ENCODE data around the gene PIN1.
"Not testable (repeated sequence)": the region's sequence is repeated elsewhere in the genome, so short reads cannot be mapped to it uniquely, and the experiment has no call there.

The PIN1 gene

DNA sequence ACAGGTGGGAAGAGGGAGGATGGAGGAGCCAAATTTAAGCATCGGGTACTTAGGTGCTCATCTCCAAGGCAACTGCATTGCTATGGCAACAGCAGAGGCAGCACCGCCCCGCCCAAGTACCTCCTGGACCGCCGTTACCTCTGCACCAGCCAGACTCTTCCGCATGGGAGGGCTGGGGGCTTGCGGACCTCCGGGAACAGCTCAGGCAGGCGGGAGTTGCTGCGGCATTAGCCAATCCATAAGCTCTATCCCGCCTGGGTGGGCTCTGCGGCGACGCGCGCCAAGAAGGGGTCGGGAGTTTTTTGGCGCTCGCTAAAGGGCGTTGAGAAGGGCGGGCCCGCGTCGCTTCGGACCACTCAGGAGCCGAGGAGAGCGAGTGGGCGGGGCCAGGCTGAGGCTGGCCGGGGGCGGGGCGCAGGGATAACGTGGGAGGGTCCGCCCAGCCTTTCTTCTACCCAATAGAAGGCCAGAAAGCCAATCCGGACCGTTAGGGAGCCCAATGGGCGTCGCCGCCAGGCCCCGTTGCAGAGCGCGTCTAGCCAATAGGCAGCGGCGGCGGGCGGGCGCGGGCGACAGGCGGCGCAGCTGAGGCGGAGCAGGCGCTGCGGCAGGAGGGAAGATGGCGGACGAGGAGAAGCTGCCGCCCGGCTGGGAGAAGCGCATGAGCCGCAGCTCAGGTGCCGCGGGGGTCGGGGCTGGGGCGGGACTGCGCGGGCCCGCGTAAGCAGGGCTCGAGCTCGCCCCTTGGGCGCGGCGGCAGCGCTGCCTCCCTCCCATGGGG, at the start of gene PIN1:
Gene PIN1 (plus strand): TSS at position 593 of the 781 bp plus-strand sequence. CDS start 27 bp downstream, at position 620.
- DNase-seq: peak; percentile 99

DNA sequence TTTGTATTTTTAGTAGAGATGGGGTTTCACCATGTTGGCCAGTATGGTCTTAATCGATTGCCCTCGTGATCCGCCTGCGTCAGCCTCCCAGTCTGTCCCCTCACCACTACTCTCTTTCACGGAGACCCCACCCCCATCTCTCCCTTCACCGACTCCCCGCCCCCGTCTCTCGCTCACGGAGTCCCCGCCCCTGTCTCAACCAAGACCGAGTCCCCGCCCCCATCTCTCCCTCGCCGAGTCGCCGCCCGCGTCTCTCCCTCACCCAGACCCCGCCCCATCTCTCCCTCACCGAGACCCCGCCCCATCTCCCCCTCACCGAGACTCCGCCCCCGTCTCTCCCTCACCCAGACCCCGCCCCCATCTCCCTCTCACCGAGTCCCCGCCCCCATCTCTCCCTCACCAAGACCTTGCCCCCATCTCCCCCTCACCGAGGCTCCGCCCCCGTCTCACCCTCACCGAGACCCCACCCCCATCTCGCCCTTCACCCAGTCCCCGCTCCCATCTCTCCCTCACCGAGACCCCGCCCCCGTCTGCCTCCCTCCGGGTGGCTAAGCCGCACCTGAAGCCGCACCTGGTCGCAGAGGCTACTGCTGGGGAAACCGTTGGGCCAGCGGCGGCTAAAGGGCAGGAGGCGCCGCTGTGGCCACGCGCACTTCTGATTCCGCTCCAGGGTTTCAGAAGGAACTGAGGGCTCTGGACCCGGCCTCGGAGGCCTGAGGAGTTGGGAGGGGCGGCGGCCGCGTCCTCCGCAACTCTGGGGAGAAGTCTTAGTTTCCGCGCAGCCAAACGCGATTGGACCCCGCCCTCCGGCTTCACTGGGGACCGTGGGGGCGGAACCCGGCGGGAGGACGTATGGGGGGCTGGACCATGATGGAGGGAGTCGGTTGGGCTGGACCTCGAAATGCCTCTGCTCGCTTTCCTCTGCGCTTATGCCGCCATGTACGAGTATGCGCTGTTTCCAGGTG, 49.5 kb upstream of the PIN1 start:
- DNase-seq: peak; percentile 96

DNA sequence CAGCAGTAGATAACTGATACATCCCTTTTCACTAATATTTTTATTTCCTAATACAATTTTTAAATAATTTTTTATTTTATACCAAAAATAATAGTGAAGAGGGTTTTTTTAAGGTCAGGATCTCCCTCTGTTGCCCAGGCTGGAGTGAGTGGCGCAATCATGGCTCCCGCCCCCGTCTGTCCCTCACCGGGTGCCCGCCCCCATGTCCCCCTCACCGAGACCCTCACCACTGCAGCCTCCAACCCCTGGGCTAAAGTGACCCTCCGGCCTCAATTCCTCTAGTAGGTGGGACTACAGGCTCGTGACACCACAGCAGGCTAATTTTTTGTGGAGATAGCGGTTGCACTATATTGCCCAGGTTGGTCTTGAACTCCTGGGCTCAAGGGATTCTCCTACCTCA, 48.8 kb upstream of the PIN1 start:
- DNase-seq: no peak

DNA sequence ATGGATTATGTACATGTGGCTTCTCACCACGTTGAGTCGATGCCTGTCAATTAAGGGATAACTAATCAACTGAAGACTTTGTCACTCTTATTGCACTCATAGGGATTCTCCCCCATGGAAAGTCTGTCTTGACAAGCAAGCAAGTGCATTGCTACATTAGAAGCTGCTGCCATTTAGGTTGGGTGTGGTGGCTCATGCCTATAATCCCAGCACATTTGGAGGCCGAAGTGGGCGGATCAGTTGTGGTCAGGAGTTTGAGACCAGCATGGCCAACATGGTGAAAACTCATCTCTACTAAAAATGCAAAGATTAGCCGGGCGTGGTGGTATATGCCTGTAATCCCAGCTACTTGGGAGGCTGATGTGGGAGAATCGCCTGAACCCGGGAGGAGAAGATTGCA, 48.3 kb upstream of the PIN1 start:
- no peak for DNase-seq

DNA sequence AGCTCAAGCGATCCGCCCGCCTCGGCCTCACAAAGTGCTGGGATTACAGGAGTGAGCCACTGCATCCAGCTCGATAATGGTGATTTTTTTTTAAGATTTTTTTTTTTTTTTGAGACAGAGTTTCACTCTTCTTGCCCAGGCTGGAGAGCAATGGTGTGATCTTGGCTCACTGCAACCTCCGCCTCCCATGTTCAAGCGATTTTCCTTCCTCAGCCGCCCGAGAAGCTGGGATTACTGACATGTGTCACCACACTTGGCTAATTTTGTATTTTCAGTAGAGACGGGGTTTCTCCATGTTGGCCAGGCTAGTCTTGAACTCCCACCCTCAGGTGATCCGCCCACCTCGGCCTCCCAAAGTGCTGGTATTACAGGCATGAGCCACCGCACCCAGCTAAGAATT, 46.5 kb upstream of the PIN1 start:
- DNase-seq: not testable (repeated sequence)

DNA sequence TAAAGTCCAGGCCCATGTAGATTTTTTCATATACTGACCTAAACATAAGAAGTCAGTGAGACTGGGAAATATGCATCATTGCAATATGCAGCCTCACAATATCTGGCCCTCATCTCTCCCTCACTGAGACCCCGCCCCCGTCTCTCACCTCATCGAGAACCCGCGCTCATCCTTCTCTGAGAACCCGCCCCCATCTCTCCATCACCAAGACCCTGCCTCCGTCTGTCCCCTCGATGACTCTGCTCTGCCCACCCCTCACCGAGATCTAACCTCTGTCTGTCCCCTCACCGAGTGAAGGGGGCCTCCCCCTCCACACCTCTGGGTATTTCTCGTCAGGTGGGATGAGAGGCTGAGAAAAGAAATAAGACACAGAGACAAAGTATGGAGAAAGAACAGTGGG, 46.1 kb upstream of the PIN1 start:
- no peak for DNase-seq

DNA sequence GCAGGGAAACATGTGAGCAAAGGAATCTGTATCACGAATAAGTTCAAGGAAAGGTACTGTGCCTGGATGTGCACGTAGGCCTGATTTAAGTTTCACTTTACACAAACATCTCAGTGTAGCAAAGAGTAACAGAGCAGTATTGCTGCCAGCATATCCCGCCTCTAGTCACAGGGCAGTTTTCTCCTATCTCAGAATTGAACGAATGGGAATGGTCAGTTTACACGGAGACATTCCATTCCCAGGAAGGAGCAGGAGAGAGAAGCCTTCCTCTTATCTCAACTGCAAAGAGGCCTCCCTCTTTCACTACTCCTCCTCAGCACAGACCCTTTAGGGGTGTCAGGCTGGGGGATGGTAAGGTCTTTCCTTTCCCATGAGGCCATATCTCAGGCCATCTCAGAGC, 45.5 kb upstream of the PIN1 start:
- not testable (repeated sequence) for DNase-seq

DNA sequence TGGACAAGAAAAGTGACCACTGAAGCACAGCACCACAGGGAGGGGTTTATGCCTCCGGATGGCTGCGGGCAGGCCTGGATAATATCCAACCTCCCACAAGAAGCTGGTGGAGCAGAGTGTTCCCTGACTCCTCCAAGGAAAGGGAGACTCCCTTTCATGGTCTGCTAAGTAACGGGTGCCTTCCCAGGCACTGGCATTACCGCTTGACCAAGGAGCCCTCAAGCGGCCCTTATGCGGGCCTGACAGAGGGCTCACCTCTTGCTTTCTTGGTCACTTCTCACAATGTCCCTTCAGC, 44.1 kb upstream of the PIN1 start:
- not testable (repeated sequence) for DNase-seq

DNA sequence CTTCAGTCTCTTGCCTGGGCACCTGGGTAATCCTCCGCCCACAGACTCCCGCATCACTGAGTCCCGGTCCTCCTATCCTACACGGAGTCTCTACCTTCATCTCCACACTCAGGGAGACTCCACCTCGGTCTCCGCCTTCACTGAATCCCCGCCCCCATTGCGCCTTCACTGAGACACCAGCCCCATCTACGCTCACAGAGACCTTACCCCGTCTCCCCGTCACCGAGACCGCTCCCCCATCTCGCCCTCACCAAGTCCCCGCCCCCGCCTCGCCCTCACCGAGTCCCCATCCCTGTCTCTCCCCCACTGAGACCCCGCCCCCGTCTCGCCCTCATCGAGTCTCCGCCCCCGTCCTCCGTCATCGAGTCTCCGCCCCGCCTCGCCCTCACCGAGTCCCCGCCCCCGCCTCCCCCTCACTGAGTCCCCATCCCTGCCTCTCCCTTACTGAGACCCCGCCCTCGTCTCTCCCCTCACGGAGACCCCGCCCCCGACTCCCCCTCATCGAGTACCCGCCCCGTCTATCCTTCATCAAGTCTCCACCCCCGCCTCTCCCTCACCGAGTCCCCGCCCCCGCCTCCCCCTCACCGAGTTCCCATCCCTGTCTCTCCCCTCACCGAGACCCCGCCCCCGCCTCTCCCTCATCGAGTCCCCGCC, 43.4 kb upstream of the PIN1 start:
- peak; percentile 89 for DNase-seq

DNA sequence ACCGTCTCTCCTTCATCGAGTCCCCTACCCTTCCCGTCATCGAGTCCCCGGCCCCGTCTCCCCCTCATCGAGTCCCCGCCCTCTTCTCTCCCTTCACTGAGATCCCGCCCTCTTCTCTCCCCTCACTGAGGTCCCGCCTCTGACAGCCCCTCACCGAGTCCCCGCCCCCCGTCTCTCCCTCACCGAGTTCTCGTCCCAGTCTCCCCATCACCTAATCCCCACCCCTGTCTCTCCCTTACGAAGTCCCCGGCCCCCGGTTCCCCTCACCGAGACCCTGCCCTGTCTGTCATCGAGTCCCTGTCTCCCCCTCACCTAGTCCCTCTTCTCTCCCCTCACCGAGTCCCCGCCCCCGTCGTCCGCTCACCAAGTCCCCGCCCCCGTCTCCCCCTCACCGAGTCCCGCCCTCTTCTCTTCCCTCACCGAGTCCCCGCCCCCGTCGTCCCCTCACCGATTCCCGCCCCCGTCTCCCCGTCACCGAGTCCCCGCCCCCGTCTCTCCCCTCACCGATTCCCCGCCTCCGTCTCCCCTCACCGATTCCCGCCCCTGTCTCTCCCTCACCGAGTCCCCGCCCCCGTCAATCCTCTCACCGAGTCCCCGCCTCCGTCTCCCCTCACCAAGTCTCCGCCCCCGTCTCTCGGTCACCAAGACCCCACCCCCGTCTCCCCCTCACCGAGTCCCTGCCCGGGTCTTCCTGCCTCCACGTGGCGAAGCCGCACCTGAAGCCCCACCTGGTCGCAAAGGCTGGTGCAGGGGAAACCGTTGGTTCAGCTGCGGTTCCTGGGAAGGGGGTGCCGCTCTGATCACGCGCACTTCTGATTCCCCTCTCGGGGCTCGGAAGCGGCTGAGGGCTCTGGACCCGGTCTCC, 42.7 kb upstream of the PIN1 start:
- DNase-seq: peak; percentile 88

DNA sequence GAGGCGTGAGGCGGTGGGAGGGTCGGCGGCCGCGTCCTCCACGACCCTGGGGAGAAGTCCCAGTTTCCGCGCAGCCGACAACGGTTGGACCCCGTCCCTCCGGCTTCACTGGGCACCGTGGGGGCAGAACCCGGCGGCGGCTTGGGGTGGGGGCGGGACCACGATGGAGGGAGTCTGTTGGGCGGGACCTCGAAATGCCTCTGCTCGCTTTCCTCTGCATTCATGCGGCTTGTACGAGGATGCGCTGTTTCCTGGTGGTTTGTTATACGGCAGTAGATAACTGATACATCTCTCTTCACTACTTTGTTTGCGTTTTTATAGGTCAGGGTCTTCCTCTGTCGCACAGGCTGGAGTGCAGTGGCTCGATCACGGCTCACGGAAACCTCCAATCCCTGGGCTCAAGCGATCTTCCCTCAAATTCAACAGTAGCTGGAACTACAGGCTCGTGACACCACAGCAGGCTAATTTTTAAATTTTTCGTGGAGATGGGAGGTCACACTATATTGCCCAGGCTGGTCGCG, 42.0 kb upstream of the PIN1 start:
- no peak for DNase-seq

DNA sequence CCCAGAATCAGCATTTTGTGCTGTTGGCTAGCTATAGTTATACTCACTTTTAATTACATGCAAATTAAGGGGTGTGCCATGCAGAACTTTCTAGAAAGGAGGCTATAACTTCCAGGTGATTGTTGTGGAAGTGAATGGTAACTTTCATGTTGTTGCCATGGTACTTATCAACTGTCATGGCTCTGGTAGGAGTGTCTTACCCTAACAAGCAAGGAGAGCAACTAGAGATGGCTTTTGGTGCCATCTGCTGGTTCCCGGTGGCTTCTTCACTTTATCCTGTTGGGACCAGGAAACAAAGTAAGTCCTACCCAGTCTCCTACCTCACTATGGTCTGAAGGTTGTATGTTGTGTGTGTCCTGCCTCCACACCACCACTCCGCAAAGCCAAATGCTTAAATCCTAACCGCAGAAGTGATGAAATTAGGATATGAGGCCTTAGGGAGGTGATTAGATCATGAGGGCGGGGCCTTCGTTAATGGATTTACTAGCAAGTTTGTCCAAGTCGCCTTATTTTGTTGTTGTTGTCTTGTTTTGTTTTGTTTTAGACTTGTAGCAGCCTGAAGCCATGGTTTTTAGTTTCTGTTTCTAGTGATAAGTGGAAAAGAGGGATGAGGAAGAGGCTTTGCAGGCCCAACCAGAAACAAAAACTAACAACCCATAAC, 38.9 kb upstream of the PIN1 start:
- peak; percentile 50 for DNase-seq

DNA sequence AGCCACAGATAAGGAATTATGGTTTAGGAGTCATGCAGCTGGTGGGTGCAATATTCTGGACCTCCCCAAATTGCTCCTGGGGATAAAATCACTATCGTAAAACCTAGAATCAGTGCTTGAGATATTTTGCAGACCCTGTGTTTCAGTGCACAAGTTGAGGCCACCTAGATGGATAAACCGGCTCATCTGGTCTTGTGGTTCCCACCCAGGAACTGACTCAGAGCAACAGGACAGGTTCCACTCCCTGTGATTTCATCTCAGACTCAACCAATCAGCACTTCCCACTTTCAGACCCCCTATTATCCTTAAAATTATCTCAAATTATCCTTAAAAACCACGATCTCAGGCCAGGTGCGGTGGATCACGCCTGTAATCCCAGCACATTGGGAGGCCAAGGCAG, 37.2 kb upstream of the PIN1 start:
- DNase-seq: no peak

DNA sequence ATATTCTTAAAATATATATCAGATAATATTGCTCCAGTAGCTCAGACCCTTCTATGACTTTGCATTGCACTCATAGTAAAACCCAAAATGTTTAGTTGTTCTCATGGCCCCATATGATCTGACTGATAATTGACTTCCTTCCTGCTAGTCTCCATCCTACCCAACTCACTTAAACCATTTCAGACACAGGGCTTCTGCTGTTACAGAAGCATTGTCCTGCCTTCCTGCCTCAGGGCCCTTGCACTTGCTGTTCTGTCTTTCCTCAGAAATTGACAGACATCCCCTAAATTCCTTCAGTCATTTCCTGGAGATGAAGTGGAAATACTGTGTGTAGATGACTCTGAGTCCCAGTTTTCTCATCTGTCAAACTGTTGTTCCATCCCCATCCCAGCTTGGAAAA, 36.0 kb upstream of the PIN1 start:
- no peak for DNase-seq

DNA sequence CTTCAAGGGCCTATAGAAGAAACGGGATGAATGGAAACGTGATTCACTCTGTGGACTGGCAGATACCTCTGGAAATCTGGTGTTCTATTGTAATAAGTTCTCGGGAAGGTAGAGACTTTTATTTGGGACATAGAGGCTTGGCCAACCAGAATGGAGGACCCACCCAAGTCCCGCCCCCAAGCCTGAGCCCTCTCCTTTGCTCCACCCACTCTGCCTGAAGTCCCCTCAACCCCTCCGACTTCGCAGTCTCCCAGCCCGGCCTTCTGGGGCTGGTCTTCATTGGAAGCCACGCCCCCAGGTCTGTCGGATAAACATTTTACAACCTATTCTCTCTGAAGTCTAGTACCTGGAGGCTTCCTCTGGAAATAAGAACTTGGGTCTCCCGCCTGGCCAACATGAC, 33.1 kb upstream of the PIN1 start:
- no peak for DNase-seq

DNA sequence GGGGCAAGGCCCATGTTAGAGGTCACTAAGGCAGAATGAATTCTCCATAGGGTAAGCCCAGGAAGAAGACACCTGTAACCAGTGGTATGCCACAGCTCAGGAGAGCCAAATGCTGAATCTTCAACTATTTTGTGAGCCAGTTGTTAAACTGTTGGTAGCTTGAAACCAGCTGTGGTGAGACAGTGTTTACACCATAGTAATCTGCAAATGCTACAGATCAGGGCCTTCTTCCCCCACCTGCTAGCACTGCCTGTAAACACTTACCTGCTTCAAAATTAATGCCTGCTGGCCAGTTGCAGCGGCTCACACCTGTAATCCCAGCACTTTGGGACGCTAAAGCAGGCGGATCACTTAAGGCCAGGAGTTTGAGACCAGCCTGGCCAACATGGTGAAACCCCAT, 28.3 kb upstream of the PIN1 start:
- no peak for DNase-seq

DNA sequence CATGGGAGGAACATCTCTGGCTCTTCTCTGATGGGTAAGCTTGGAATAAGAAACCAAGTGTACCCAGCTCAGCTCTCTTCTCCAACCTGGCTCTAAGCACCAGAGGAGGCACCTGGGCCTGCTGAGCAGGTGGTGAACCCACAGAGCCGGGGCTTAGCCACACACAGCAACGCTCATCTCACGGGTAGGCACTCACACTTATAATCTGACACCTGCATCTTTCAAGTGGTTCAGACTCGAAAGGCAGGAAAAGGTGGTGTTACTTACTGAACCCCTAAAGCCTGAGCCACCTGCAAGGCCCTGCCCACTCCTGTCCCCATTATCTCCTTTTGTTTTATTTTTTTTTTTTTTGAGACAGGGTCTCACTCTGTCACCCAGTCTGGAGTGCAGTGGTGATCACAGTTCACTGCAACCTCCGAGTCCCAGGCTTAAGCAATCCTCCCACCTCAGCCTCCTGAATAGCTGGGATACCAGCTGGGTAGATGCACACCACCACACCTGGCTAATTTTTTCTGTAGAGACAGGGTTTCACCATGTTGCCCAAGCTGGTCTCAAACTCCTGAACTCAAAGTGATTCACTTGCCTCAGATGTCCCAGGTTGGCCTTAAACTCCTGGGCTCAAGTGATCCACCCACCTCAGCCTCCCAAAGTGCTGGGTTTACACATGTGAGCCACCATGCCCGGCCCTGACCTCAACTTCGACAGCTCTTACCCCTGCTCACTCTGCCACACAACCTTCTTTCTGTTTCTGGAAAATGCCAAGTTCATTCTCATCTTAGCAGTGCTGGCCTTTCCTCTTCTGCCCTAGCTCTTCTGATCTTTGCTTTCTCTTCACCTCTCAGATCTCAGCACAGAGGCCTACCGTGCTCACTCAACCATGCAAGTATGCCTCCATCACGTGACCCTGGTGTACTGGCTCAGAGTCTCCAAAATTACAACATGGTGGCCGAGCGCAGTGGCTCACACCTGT, 26.0 kb upstream of the PIN1 start:
- DNase-seq: no peak

DNA sequence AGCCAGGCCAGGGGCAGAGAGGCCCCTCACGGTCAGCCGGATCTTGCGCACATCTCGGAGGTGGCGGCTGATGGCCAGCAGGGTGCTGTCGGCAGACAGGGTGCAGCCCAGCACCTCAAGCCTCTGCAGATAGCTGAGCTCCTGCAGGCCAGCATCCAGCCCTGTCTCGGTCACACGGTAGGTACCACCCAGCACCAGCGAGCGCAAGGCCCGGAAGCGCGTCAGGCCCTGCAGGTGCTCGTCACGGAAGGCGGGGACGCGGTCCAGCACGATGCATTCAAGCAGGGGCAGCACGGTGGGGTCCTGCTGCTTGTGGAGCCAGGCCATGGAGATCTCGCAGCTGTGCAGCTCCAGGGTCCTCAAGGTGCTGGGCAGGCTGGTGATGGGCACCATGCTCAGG, 24.0 kb upstream of the PIN1 start:
- no peak for DNase-seq

DNA sequence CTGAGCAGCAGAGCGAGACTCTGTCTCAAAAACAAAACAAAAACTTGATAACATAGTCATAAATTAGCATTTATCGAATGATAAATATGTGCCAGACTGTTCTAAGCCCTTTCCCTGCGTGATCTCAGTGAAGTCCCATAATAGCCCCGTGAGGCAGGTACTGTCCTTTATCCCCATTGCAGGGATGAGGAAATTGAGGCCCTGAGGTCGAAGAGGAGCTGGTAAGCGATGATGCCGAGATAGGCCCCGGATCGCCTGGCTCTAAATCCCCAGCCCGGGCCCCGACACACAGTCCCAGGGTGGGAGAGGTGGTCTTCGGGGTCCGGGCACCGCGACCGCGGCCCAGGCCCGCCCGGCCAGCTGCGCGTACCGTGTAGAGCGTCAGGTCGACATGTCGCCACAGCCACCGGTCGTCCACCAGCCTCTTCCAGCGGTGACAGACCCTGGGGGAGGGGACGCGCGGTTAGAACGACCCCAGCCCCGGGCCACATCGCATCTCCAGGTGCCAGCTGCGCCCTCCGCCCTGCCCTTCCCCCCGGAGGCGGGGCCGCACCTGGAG, 16.9 kb upstream of the PIN1 start:
- DNase-seq: no peak

Measured in NCI-H2171 (cell line).